Spinal cord (tissue), 10 donors: ENCODE data around the gene FTCD. TPM values are rescaled to one million over a fixed set of nuclear protein-coding genes. Genes with fewer than 3 reads are reported as not detected.

Experiments
- DNase-seq, 6 donors: peaks; one replicate each; pipeline versions ENCODE4 v3.0.0 to v3.0.0-alpha.2; 2013 to 2015; ENCODE audit warnings: low spot score in 6 of 6, low read depth in 4 of 6
- H3K27ac ChIP-seq: one replicate; pipeline ENCODE4 v1.5.1; 2013; ENCODE audit warnings: low read depth, low read length, control low read depth
- H3K27me3 ChIP-seq: one replicate; pipeline ENCODE4 v1.6.1; 2013; ENCODE audit warnings: low read length; ENCODE audit not compliant: control insufficient read depth, insufficient read depth
- H3K36me3 ChIP-seq: one replicate; pipeline ENCODE4 v1.6.1; 2013; ENCODE audit warnings: low read length; ENCODE audit not compliant: control insufficient read depth, insufficient read depth
- H3K4me1 ChIP-seq: one replicate; pipeline ENCODE4 v1.6.1; 2013; ENCODE audit warnings: low read length; ENCODE audit not compliant: control insufficient read depth, insufficient read depth
- H3K4me3 ChIP-seq: one replicate; pipeline ENCODE4 v1.5.1; 2013; ENCODE audit warnings: low read depth, low read length, control low read depth
- H3K9me3 ChIP-seq: one replicate; pipeline ENCODE4 v1.6.1; 2013; ENCODE audit warnings: low read length; ENCODE audit not compliant: control insufficient read depth, insufficient read depth
- WGBS: methylation state at CpG from one replicate; pipeline ENCODE4 v1.1.5; 2013; ENCODE audit warnings: missing lambda C conversion rate; ENCODE audit not compliant: insufficient coverage; 5-methylcytosine and 5-hydroxymethylcytosine counted together
- polyA plus RNA-seq, 2 donors: library from polyadenylated mRNA; unstranded; fragments of 120-200 nt; gene quantifications; one replicate each; pipeline ENCODE4 v1.2.1, GENCODE V29; 2013; ENCODE audit not compliant: insufficient read length in 2 of 2
- total RNA-seq, 2 donors: library from RNA; depleted of rRNA in 1 of 2; stranded (reverse); fragments of 120-200 nt in 1 of 2; fragments of >200 nt in 1 of 2; gene quantifications; one replicate each; pipeline versions ENCODE4 v1.2.3 to v1.2.4, GENCODE V29; 2013 to 2014
- donor health status: healthy.

Gene FTCD
- total and polyA plus RNA-seq, 4 donors = 0.50 to 6.0 (median 3.4) TPM

DNA sequence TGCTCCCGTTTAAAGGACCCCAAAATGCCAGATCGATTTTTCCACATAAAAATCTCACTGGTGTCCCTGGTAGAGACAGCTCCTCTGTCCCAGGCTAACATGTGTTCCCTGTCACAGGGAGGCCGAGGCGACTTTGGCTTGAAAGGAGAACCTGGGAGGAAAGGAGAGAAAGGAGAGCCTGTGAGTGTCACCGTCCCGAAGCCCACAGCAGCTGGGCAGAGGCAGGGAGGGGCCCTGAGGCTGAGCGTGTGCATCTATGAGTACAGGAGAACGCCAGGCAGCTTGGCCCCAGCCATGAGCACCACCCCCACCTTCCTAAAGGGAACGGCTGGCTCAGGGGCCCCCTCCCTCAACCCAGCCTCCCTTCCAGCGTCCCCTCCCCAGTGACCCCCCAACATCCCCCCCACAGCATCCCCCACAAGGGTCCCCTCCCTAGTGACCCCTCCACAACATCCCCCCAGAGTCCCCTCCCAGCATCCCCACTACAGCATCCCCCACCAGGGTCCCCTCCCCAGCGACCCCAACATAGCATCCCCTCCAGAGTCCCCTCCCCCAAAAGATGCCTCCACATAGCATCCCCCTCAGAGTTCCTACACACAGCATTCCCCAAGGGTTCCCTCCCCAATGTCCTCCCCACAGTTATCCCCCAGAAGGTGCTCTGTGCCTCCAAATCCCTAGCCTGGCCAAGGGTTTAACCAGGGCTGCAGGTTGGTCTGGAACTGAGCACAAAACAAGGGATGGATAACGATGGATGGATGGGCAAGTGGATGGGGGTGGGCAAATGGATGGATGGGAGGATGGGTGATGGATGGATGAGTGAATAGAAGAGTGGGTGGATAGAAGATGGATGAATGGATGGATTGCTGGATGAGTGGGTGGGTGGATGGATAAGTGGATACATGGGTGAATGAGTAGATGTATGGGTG is 32.4 kb downstream of the FTCD start:
- Histone ChIP-seq H3K36me3 (peaks cover 64% of the 10 kb centered on the region), H3K27me3 (no peaks in the 10 kb centered on the region), H3K4me1 (no peaks in the 10 kb centered on the region), H3K27ac (no peak overlapping the region), H3K4me3 (no peak overlapping the region), H3K9me3 (no peaks in the 10 kb centered on the region)
- DNase-seq = no peak
- WGBS = 82% methylated on average over 8 of the region's 12 CpGs

GRCh38 chr21:46122237-46122671 is 33.1 kb downstream of the FTCD start:
- no peaks in the 10 kb centered on the region for H3K9me3 ChIP-seq
- H3K4me3 ChIP-seq = no peak overlapping the region
- H3K27ac ChIP-seq = no peak overlapping the region
- no peak for DNase-seq
- WGBS = 89% methylated on average over 12 of the region's 12 CpGs
- peaks cover 70% of the 10 kb centered on the region for H3K36me3 ChIP-seq
- H3K4me1 ChIP-seq = no peaks in the 10 kb centered on the region
- no peaks in the 10 kb centered on the region for H3K27me3 ChIP-seq

GRCh38 chr21:46121286-46122221 is 33.8 kb downstream of the FTCD start:
- 90% methylated on average over 29 of the region's 29 CpGs for WGBS
- no peak overlapping the region for H3K4me3 ChIP-seq
- DNase-seq = no peak
- peaks cover 66% of the 10 kb centered on the region for H3K36me3 ChIP-seq
- no peaks in the 10 kb centered on the region for H3K27me3 ChIP-seq
- H3K4me1 ChIP-seq = no peaks in the 10 kb centered on the region
- H3K9me3 ChIP-seq = no peaks in the 10 kb centered on the region
- H3K27ac ChIP-seq = no peak overlapping the region

DNA sequence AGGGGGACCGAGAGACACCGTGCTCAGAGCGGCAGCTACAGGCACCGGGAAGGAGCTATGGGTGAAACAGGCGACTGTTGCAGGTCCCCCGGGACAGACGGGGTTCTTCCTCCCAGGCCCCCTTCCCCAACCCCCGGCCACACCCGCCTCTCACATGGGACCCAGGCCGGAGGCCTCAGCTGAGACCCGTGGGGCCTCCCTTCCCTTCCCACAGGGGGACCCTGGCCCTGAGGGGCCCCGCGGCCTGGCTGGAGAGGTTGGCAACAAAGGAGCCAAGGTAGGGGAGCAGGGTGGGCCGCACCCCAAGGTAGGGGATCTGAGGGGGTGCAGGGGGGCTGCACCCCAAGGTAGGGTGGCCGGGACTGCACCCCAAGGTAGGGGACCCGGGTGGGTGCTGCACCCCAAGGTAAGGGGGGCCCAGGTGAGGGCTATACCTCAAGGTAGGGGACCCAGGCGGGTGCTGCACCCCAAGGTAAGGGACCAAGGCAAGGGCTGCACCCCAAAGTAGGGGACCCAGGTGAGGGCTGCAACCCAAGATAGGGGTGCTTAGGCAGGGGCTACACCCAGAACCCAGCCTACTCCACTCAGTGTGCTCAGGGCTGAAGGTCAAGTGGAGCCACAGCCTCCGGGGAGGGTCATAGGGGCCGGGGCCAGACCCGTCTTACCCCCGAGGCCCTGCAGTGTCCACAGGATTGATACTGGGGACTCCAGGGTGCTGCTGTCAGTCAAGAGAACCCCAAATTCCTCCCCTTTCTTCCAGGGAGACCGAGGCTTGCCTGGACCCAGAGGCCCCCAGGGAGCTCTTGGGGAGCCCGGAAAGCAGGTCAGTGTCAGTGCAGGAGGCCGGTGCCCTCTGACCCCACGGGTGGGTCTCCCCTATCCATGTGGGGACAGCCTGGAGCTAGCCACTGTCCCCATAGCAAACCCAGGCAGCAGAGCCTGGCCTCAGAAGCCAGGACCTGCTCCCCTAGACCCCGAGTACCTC is 34.8 kb downstream of the FTCD start:
- 90% methylated on average over 21 of the region's 26 CpGs for whole genome bisulfite sequencing
- H3K27me3 ChIP-seq = no peaks in the 10 kb centered on the region
- no peak for DNase-seq
- H3K9me3 ChIP-seq = no peaks in the 10 kb centered on the region
- H3K27ac ChIP-seq = no peak overlapping the region
- H3K36me3 ChIP-seq = peaks cover 64% of the 10 kb centered on the region
- H3K4me1 ChIP-seq = no peaks in the 10 kb centered on the region
- H3K4me3 ChIP-seq = no peak overlapping the region

GRCh38 chr21:46119637-46120271 is 35.6 kb downstream of the FTCD start:
- no peaks in the 10 kb centered on the region for H3K9me3 ChIP-seq
- 92% methylated on average over 11 of the region's 14 CpGs for WGBS
- no peak for DNase-seq
- no peak overlapping the region for H3K4me3 ChIP-seq
- no peaks in the 10 kb centered on the region for H3K27me3 ChIP-seq
- H3K36me3 ChIP-seq = peaks cover 57% of the 10 kb centered on the region
- H3K4me1 ChIP-seq = no peaks in the 10 kb centered on the region
- H3K27ac ChIP-seq = no peak overlapping the region

- H3K4me1 ChIP-seq = no peaks in the 10 kb centered on the region
- no peak overlapping the region for H3K27ac ChIP-seq
- H3K4me3 ChIP-seq = no peak overlapping the region
- peaks cover 52% of the 10 kb centered on the region for H3K36me3 ChIP-seq
- WGBS = 92% methylated on average over 12 of the region's 12 CpGs
- no peak for DNase-seq
- no peaks in the 10 kb centered on the region for H3K9me3 ChIP-seq
- H3K27me3 ChIP-seq = no peaks in the 10 kb centered on the region
Observed at GRCh38 chr21:46119144-46119636, 36.2 kb downstream of the FTCD start.

GRCh38 chr21:46118316-46119143 is 36.8 kb downstream of the FTCD start:
- Histone ChIP-seq H3K9me3 (no peaks in the 10 kb centered on the region), H3K27me3 (no peaks in the 10 kb centered on the region), H3K4me3 (no peak overlapping the region), H3K4me1 (no peaks in the 10 kb centered on the region), H3K36me3 (peaks cover 52% of the 10 kb centered on the region), H3K27ac (no peak overlapping the region)
- DNase-seq = no peak
- WGBS = 86% methylated on average over 26 of the region's 27 CpGs
